Measurements from ENCODE around the gene PHKG1.
A peak's percentile ranks its signal among the peaks of the same experiment; 100 is the strongest.
"Not testable (repeated sequence)": the region's sequence is repeated elsewhere in the genome, so short reads cannot be mapped to it uniquely, and the experiment has no call there.

PHKG1 gene

DNA sequence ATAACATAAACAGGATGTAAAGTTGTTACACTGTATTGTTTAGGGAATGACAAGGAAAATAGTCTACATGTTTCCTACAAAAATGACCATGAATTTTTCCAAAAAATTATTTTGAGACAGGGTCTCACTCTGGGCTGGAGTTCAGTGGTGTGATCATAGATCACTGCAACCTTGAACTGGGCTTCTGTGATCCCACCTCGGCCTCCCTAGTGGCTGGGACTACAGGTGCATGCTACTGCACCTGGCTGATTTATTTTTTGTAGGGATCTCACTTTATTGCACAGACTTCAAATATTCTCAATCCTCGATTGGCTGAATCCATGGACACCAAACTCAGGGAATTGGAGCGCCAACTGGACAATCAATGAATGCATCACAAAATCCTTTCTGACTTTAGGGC is 6.9 kb upstream of the PHKG1 start:
- H3K27me3 Mint-ChIP-seq (ENCODE audit: low read depth, poor library complexity), result peaks cover 2% of the 10 kb centered on the region
- no peak overlapping the region for H3K27ac Mint-ChIP-seq
- peaks cover 12% of the 10 kb centered on the region for H3K9me3 Mint-ChIP-seq
- H3K4me3 Mint-ChIP-seq, result no peak overlapping the region
- DNase-seq, result no peak
- H3K36me3 Mint-ChIP-seq (ENCODE audit: low read depth), result peaks cover 34% of the 10 kb centered on the region
- H3K4me1 Mint-ChIP-seq, result no peaks in the 10 kb centered on the region
- TF ChIP-seq, protein P1, sequence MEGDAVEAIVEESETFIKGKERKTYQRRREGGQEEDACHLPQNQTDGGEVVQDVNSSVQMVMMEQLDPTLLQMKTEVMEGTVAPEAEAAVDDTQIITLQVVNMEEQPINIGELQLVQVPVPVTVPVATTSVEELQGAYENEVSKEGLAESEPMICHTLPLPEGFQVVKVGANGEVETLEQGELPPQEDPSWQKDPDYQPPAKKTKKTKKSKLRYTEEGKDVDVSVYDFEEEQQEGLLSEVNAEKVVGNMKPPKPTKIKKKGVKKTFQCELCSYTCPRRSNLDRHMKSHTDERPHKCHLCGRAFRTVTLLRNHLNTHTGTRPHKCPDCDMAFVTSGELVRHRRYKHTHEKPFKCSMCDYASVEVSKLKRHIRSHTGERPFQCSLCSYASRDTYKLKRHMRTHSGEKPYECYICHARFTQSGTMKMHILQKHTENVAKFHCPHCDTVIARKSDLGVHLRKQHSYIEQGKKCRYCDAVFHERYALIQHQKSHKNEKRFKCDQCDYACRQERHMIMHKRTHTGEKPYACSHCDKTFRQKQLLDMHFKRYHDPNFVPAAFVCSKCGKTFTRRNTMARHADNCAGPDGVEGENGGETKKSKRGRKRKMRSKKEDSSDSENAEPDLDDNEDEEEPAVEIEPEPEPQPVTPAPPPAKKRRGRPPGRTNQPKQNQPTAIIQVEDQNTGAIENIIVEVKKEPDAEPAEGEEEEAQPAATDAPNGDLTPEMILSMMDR (IDR thresholded peaks at IDR 0.05), result no peak

DNA sequence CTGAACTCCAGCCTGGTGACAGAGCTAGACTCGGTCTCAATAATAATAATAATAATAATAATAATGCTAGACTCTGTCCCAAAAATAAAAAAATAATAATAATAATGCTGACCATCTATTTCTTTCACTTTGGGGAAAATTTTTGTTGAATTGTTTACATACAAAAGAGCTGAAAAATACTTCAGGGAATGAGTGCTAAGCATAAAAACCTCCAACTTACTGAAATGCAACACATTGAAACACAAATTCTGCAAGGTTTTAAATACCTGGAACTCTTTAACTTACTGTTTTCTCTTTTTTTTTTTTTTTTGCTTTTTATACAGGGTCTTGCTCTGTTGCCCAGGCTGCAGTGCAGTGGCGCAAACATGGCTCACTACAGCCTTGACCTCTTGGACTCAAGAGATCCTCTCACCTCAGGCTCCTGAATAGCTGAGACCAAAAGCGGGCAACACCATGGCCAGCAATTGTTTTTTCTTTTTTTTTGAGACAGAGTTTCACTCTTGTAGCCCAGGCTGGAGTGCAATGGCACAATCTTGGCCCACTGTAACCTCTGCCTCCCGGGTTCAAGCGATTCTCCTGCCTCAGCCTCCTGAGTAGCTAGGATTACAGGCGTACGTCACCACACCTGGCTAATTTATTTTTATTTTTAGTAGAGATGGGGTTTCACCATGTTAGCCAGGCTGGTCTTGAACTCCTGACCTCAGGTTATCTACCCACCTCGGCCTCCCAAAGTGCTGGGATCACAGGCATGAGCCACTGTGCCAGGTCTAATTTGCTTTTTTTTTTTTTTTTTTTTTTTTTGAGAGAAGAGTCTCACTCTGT is 5.6 kb upstream of the PHKG1 start:
- H3K27ac Mint-ChIP-seq; H3K4me3 Mint-ChIP-seq; H3K9me3 Mint-ChIP-seq; DNase-seq; H3K27me3 Mint-ChIP-seq (ENCODE audit: low read depth, poor library complexity); H3K4me1 Mint-ChIP-seq: not testable (repeated sequence)
- H3K36me3 Mint-ChIP-seq (ENCODE audit: low read depth), result peaks cover 29% of the 10 kb centered on the region

DNA sequence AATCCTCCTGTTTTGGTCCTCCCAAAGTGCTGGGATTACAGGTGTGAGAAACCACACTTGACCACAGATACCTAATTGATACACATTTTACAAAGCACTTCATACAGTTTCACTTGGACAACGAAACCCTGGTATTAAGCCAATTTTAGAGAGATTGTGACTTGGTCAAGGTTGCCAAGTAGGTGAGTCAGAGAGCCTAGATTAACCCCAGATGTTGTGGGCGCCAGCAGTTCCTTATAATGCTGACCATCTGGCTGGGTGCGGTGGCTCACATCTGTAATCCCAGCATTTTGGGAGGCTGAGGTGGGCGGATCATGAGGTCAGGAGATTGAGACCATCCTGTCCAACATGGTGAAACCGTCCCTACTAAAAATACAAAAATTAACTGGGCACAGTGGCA is 4.9 kb upstream of the PHKG1 start:
- Mint-ChIP-seq H3K9me3 (peaks cover 8% of the 10 kb centered on the region), H3K27ac (no peak overlapping the region), H3K4me3 (no peak overlapping the region), H3K4me1 (no peaks in the 10 kb centered on the region), H3K36me3 (ENCODE audit: low read depth) (peaks cover 25% of the 10 kb centered on the region), H3K27me3 (ENCODE audit: low read depth, poor library complexity) (peaks cover 5% of the 10 kb centered on the region)
- TF ChIP-seq, protein P1 (IDR thresholded peaks at IDR 0.05), result no peak
- DNase-seq, result no peak

DNA sequence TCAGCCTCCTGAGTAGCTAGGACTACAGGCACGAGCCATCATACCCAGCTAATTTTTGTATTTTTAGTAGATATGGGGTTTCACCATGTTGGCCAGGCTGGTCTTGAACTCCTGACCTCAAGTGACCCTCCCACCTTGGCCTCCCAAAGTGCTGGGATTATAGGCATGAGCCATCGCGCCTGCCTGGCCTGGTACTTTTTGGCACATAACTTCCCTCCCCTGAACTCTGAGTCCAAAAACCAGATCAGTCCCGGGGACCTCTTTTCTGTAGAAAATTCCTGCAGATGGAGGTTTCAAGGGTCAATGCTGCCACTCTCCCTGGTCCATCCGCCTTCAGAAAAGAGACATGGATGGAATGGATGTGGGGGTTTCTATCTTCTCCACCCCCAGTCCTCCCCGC is 364 bp downstream of the PHKG1 start:
- H3K36me3 Mint-ChIP-seq (ENCODE audit: low read depth), result peaks cover 14% of the 10 kb centered on the region
- not testable (repeated sequence) for H3K27me3 Mint-ChIP-seq (ENCODE audit: low read depth, poor library complexity); H3K27ac Mint-ChIP-seq; H3K9me3 Mint-ChIP-seq; H3K4me3 Mint-ChIP-seq; DNase-seq; H3K4me1 Mint-ChIP-seq

DNA sequence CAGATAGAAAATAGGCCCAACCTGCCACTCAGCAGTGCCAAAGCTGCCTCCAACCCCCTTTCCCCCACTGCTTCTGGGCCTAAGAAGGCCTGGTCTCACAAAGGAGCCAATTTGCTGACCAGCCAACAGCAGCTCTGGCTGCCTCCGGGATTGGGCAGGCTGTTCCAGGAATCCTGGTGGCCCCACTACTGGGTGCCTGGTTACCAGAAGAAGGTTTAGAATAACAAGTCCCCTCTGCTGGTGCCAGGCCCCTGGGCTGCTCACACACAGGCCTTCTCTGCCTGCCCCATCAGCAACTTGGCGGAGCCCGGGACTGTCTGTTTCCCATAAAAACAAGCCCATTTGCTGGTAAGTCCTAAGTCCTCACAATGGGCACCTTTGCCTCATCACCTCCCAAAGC is 1.2 kb downstream of the PHKG1 start:
- Mint-ChIP-seq H3K4me3 (no peak overlapping the region), H3K4me1 (no peaks in the 10 kb centered on the region), H3K27ac (peak overlapping the region; percentile 25), H3K36me3 (ENCODE audit: low read depth) (peaks cover 14% of the 10 kb centered on the region), H3K27me3 (ENCODE audit: low read depth, poor library complexity) (peaks cover 8% of the 10 kb centered on the region), H3K9me3 (peaks cover 5% of the 10 kb centered on the region)
- DNase-seq, result no peak
- TF ChIP-seq, protein P1 (IDR thresholded peaks at IDR 0.05), result no peak

DNA sequence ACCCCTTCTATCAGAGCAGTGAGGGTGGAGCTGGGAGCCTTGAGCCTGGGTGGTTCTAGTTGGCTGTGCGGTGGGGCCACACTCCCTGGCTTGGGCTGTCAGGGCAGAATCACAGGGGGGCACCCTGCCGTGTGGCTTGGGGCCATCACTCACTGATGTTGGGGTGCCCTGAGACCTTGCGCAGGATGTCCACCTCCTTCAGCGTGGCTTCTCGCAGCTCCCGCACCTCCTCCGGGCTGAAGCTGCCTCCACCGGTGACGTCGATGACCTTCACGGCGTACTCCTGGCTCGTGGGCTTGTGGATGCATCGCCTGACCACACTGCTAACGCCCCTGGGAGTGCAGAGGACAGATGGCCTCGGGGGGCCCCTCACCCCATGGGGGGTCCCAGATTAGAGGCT is 5.3 kb downstream of the PHKG1 start:
- no peak for DNase-seq
- TF ChIP-seq, protein P1 (IDR thresholded peaks at IDR 0.05), result no peak
- peaks cover 3% of the 10 kb centered on the region for H3K27me3 Mint-ChIP-seq (ENCODE audit: low read depth, poor library complexity)
- H3K27ac Mint-ChIP-seq, result no peak overlapping the region
- H3K36me3 Mint-ChIP-seq (ENCODE audit: low read depth), result peaks cover 22% of the 10 kb centered on the region
- no peaks in the 10 kb centered on the region for H3K9me3 Mint-ChIP-seq
- no peak overlapping the region for H3K4me3 Mint-ChIP-seq
- H3K4me1 Mint-ChIP-seq, result peaks cover 6% of the 10 kb centered on the region

DNA sequence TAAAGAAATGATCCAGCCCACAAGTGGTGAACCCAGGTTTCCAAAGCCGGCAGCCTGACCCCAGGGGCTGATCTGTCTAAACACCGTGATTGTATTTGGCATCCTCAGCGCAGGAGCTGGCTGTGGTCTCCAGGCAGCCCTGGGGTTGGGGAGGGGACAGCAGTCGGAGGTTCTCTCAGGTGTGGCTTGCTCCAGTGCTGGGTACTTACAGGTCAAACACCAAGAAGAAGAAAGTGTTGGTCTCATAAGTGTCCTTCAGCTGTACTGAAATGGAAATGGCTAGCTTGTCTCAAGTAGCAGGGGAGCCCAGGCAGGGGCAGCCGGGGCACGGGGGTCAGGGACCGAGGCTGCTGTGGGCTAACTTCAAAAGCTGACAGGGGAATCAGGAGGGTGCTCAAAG is 6.0 kb downstream of the PHKG1 start:
- peaks cover 22% of the 10 kb centered on the region for H3K36me3 Mint-ChIP-seq (ENCODE audit: low read depth)
- peaks cover 6% of the 10 kb centered on the region for H3K4me1 Mint-ChIP-seq

More for the DNA sequence above, 6.0 kb downstream of the PHKG1 start:
- Mint-ChIP-seq H3K27me3 (ENCODE audit: low read depth, poor library complexity) (peaks cover 3% of the 10 kb centered on the region), H3K27ac (no peak overlapping the region), H3K9me3 (no peaks in the 10 kb centered on the region), H3K4me3 (no peak overlapping the region)
- TF ChIP-seq, protein P1 (IDR thresholded peaks at IDR 0.05), result no peak
- DNase-seq, result no peak
